Tibial artery (tissue), 4 donors: ENCODE measurements around the gene PFN1.

Experiments used
- DNase-seq, 2 donors: peaks; one replicate each; pipeline ENCODE4 v3.0.0-alpha.2; 2019
- H3K27ac ChIP-seq, 2 donors: fragments of 200-600 bp; sonication (generic) in 1 of 2; 1 replicate in 1 of 2; 2 replicates in 1 of 2; pipeline ENCODE4 v1.5.1; 2018 to 2019; ENCODE audit warnings: mild to moderate bottlenecking in 1 of 2
- H3K27me3 ChIP-seq, 2 donors: fragments of 200-600 bp; sonication (generic) in 1 of 2; one replicate each; pipeline versions ENCODE4 v1.5.1 to v1.6.0; 2016 to 2019
- H3K36me3 ChIP-seq, 3 donors: fragments of 200-600 bp; sonication (generic) in 2 of 3; one replicate each; pipeline ENCODE4 v1.5.1; 2016 to 2019; ENCODE audit warnings: mild to moderate bottlenecking in 2 of 3
- H3K4me1 ChIP-seq, 4 donors: fragments of 200-600 bp; sonication (generic) in 2 of 4; 1 replicate in 3 of 4; 2 replicates in 1 of 4; pipeline ENCODE4 v1.5.1; 2016 to 2019
- H3K4me3 ChIP-seq, 2 donors: fragments of 200-600 bp; sonication (generic) in 1 of 2; 1 replicate in 1 of 2; 2 replicates in 1 of 2; pipeline ENCODE4 v1.5.1; 2018 to 2019; ENCODE audit warnings: mild to moderate bottlenecking in 2 of 2
- H3K9me3 ChIP-seq, 3 donors: fragments of 200-600 bp; sonication (generic) in 1 of 3; one replicate each; pipeline ENCODE4 v1.5.1; 2016 to 2019
- intact Hi-C: fragments of 100-400 bp; cut with DNase I; formaldehyde crosslinking; loops from one replicate; pipeline ENCODE4 v1.15.0; 2023; ENCODE audit warnings: low total_unique reads
- TF ChIP-seq, protein P1 (sequence below), 2 experiments: fragments of 200-600 bp in 1 of 2; fragments of 450-650 bp in 1 of 2; IDR thresholded peaks; one replicate each; pipeline ENCODE4 v1.5.1; 2017 to 2019; ENCODE audit warnings: antibody characterized with exemption in 2 of 2, mild to moderate bottlenecking in 1 of 2, moderate library complexity in 1 of 2

The PFN1 gene

DNA sequence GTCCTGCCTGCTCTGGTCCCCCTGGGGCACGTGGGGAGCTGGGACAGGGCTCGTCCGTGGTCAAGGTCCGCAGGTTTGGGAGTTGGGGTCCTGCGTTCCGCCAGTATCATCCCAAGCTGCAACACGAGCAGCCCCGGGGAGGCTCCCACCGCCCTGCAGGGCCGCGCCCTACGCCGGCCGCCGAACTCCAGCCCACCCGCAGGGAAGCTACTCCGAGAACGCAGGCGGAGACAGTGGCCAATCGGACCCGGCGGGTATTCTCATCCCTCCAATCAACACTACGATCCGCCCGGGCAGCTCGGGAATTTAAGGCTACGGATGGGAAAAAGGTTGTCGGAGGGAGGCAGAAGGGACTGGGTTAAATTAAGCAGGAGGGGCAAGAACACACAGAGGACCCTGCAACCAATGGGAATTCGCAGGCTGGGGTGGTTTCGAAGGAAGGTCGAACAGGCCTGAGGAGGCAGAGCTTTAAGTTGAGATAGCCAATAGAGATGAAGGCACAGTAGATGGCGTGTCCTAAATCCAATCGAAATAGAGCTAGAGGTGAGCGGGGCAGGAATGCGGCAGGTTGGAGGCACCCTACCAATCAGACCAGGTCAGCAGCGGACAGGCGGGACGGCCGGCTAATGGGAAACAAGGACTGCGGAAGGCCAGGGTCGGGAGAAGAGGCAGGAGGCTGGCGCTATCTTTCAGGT is 18.7 kb upstream of the PFN1 start:
- peak overlapping the region; percentile 66 to 75 for H3K4me3 ChIP-seq
- TF ChIP-seq, protein P1, sequence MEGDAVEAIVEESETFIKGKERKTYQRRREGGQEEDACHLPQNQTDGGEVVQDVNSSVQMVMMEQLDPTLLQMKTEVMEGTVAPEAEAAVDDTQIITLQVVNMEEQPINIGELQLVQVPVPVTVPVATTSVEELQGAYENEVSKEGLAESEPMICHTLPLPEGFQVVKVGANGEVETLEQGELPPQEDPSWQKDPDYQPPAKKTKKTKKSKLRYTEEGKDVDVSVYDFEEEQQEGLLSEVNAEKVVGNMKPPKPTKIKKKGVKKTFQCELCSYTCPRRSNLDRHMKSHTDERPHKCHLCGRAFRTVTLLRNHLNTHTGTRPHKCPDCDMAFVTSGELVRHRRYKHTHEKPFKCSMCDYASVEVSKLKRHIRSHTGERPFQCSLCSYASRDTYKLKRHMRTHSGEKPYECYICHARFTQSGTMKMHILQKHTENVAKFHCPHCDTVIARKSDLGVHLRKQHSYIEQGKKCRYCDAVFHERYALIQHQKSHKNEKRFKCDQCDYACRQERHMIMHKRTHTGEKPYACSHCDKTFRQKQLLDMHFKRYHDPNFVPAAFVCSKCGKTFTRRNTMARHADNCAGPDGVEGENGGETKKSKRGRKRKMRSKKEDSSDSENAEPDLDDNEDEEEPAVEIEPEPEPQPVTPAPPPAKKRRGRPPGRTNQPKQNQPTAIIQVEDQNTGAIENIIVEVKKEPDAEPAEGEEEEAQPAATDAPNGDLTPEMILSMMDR (IDR thresholded peaks at IDR 0.05): no peak
- intact Hi-C loops: loop anchor here (1.0 to 2.0 kb wide), 2 partner anchors 18 to 30 kb away; partner anchors contain the start of genes INCA1, KIF1C and PFN1
- H3K27me3 ChIP-seq: no peaks in the 10 kb centered on the region
- peak; percentile 99 for DNase-seq
- H3K36me3 ChIP-seq: peaks cover 3 to 23% (median 17%) of the 10 kb centered on the region in 3 donors
- H3K4me1 ChIP-seq: peaks cover 0 to 34% (median 32%) of the 10 kb centered on the region in 4 donors
- no peaks in the 10 kb centered on the region for H3K9me3 ChIP-seq
- H3K27ac ChIP-seq: peak overlapping the region; percentile 90 to 92

DNA sequence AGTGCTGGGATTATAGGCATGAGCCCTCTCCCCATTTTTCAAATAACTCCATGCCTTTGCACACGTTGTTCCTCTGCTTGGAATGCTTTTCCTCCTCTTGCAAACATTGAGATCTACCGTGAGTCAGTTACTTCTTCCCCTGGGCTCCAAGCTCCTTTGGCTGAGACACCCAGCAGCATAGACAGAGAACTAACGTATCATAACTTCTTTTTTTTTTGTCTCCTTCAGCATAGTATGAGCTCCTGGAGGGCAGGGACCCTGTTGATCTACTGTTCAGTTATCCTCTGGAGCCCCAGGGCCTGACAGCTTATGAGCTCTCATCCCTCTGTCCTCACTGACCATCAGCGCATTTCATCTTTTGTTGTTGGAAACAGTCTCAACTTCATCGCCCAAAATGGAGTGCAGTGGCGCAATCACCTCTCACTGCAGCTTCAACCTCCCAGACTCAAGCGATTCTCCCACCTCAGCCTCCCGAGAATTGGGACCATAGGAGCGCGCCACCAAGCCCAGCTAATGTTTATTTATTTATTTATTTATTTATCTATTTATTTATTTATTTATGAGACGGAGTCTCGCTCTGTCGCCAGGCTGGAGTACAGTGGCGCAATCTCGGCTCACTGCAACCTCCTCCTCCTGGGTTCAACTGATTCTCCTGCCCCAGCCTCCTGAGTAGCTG is 17.1 kb upstream of the PFN1 start:
- no peaks in the 10 kb centered on the region for H3K9me3 ChIP-seq
- no peaks in the 10 kb centered on the region for H3K27me3 ChIP-seq
- H3K4me1 ChIP-seq: peaks cover 0 to 34% (median 32%) of the 10 kb centered on the region in 4 donors
- no peak overlapping the region for H3K27ac ChIP-seq
- H3K36me3 ChIP-seq: peaks cover 5 to 25% (median 15%) of the 10 kb centered on the region in 3 donors
- DNase-seq: no peak
- H3K4me3 ChIP-seq: peak overlapping the region in 1 of 2 donors; percentile 66
- TF ChIP-seq, protein P1 (IDR thresholded peaks at IDR 0.05): no peak
- intact Hi-C loops: no loop called here

DNA sequence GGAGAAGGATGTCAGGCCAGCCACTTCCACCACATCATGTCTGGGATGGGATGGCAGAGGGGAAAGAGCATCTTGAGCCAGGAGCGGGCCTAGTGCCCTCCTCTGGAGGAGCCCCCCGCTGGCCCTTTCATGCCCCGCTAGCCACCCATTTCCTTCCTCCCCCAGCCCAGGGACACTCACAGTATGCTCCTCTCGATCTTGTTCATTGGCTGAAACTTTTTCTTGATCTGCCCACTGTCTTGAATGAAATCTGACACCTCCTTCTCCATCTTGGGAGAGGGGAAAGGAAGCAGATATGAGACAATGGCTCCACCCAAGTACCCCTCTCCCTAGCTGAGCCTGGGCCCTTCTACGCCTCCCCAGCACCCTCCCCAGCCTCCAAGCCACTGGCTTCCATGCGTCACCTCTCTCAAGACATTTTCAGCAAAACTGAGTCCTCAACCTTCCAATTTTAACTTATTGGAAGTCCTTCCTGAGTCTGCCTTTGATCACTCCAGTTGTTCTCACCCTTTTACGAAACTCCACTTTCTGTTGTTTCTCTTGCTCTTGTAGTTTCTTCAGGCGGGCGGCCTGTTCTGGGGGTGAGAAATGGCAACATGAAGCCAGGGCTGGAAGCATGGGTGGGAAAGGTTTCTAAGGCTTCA is 12.1 kb upstream of the PFN1 start:
- DNase-seq: no peak
- peaks cover 24 to 36% (median 29%) of the 10 kb centered on the region in 3 donors for H3K36me3 ChIP-seq
- no peak overlapping the region for H3K4me3 ChIP-seq
- peaks cover 0 to 2% (median under 1%) of the 10 kb centered on the region in 4 donors for H3K4me1 ChIP-seq
- intact Hi-C loops: no loop called here
- H3K27me3 ChIP-seq: no peaks in the 10 kb centered on the region
- H3K27ac ChIP-seq: no peak overlapping the region
- TF ChIP-seq, protein P1 (IDR thresholded peaks at IDR 0.05): no peak
- no peaks in the 10 kb centered on the region for H3K9me3 ChIP-seq

DNA sequence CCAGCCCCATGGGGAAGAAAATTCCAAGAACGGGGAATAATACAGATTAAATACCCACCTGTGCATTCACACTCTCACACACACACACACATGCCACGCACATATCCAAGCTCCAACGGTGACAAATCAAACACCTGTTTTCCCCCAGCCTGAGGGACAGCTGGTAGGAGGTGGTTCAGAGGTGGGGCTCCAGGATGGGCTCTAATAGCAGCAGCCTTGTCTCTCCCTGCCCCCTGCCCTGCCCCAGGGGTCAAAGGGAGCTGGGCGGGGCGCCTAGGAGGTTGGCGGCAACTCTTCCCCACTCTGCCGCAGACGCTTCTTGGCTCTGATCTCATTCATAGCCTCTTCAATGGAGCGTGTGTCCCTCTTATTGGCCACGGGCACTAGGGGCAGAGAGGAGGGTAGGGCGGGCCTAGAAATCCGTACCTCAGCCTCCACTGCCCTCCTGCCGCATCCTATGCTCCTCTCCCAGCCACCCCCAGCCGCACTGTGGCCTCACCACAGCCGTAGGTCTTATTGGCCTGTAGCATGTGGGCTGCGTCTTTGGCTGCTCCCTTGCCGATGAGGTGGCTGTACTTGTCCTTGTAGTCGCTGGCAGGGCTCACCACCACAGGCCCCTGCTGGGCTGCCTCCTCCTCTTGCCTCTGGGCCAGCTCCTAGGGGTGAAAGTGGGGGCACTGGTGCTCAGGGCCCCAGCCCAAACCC is 11.1 kb upstream of the PFN1 start:
- no peak overlapping the region for H3K4me3 ChIP-seq
- TF ChIP-seq, protein P1 (IDR thresholded peaks at IDR 0.05): no peak
- no peaks in the 10 kb centered on the region for H3K27me3 ChIP-seq
- DNase-seq: no peak
- no peaks in the 10 kb centered on the region for H3K9me3 ChIP-seq
- H3K27ac ChIP-seq: no peak overlapping the region
- intact Hi-C loops: no loop called here
- H3K4me1 ChIP-seq: no peaks in the 10 kb centered on the region
- H3K36me3 ChIP-seq: peaks cover 24 to 36% (median 29%) of the 10 kb centered on the region in 3 donors

DNA sequence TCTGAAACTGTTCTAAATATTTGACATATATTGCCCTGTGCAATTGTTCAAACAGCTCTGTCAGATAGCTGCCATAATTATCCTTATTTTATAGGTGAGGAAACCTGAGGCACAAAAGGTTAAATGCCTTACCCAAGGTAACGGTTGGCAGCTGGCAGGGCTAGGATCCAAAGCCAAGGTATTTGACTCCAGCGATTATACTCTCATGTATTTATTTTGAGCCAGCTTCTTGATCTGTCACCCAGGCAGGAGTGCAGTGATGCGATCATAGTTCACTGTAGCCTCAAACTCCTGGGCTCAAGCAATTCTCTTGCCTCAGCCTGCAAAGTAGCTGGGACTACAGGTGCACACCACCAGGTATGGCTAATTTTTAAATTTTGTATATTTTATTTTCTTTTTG is 9.8 kb upstream of the PFN1 start:
- no peaks in the 10 kb centered on the region for H3K9me3 ChIP-seq
- DNase-seq: no peak
- TF ChIP-seq, protein P1 (IDR thresholded peaks at IDR 0.05): no peak
- H3K4me3 ChIP-seq: no peak overlapping the region
- peaks cover 0 to 11% (median 6%) of the 10 kb centered on the region in 4 donors for H3K4me1 ChIP-seq
- intact Hi-C loops: no loop called here
- no peaks in the 10 kb centered on the region for H3K27me3 ChIP-seq
- peaks cover 24 to 36% (median 29%) of the 10 kb centered on the region in 3 donors for H3K36me3 ChIP-seq
- no peak overlapping the region for H3K27ac ChIP-seq
